Stimulated activated CD8-positive, alpha-beta memory T cell treated with anti-CD3 and anti-CD28 coated beads, Interleukin-12 subunit alpha, Interleukin-12 subunit beta, amount 100 ng/mL, for 24 hours (primary cell): Measurements from ENCODE around the gene C6orf163.
A peak's percentile ranks its signal among the peaks of the same experiment; 100 is the strongest.
"Not testable (repeated sequence)": the region's sequence is repeated elsewhere in the genome, so short reads cannot be mapped to it uniquely, and the experiment has no call there.

Experiments
- DNase-seq: peaks from one replicate; pipeline ENCODE4 v3.0.0-alpha.2; 2020; ENCODE audit errors: extremely low read depth

C6orf163 gene

GRCh38 chr6:87344731-87345130, at the start of gene C6orf163:
C6orf163 (plus strand) TSS chr6:87344813; CDS start chr6:87345100, 287 bp downstream.
- no peak for DNase-seq

DNA sequence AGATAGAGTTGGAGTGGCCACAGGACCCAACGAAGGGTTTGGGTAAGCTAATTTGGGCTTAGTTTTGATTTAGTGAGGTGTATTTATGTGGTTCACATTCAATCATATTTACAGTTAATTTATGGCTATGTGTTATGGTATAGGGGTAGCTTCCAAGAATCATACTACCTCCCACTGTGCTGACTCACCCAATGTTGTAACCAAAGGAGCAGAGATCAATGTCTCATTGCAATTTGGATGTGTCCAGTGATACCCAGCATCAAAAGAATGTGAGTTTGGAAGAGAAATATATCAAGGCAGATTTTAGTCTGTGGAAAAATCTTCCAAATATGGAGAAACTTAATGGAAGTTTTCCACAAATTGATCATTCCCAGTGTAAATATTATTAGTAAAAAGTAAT, 47.5 kb upstream of the C6orf163 start:
- no peak for DNase-seq

DNA sequence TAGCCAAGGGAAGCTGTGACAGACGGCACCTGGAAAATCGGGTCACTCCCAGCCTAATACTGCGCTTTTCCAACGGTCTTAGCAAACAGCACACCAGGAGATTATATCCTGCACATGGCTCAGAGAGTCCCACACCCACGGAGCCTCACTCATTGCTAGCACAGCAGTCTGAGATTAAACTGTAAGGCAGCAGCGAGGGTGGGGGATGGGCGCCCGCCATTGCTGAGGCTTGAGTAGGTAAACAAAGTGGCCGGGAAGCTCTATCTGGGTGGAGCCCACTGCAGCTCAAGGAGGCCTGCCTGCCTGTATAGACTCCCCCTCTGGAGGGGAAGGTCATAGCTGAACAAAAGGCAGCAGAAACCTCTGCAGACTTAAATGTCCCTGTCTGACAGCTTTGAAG, 43.3 kb upstream of the C6orf163 start:
- DNase-seq, result not testable (repeated sequence)

DNA sequence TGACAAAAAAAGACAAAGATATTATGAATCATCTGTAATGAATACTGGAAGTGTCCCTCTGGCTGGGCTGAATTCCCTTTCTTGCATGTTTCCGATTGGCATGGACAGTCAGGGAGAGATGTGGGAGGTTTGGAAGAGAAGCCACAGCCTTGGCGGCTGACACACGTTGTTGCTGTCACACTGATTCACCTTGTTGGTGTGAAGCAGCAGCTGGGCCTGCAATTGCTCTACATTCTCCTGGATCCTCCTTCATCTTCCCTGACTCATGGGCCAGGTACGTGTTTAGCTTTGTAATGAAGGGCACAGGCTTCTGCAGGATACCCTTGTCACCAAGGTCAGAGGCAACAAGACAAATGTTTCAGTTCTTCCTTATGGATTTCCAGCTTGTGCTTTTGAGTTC, 35.6 kb upstream of the C6orf163 start:
- DNase-seq, result no peak

DNA sequence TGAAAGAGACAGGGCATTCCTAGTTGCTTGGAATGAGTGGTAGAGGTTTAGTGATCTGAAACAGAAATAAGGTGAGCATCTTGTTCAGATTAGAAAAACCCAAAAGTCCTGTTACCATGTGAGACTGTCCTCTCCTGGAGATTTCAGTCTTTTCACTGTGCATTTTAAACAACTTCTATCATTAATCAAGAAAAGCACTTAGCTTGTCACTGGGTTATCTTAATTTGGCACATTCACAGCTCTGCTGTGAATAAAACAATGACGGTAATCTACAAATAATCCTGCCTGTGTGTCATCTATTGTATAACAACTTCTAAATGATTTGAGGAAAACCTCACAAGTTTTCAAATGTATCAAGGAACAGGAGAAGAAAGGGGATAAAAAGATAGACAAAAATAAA, 31.8 kb upstream of the C6orf163 start:
- DNase-seq, result no peak

DNA sequence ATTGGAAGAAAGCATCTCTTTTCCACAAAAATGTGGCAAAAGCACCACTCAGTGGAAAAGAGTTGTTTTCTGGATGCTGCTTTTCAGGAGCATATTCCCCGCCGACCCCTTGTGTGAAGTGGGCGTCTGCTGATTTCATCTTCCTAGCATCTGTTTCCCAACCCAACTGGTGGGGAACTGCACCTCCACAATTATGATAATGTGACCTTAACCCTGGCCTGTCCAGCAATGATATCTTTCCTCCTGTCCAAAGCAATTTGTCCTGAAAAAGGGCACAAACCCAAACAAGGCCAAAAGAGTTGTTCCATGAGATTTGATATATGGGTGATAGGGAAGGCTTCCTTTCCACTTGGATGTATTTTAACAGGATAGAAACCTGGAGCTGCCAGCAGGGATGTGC, 29.5 kb upstream of the C6orf163 start:
- no peak for DNase-seq

- DNase-seq, result no peak
Observed at GRCh38 chr6:87319271-87319987, 25.2 kb upstream of the C6orf163 start.

DNA sequence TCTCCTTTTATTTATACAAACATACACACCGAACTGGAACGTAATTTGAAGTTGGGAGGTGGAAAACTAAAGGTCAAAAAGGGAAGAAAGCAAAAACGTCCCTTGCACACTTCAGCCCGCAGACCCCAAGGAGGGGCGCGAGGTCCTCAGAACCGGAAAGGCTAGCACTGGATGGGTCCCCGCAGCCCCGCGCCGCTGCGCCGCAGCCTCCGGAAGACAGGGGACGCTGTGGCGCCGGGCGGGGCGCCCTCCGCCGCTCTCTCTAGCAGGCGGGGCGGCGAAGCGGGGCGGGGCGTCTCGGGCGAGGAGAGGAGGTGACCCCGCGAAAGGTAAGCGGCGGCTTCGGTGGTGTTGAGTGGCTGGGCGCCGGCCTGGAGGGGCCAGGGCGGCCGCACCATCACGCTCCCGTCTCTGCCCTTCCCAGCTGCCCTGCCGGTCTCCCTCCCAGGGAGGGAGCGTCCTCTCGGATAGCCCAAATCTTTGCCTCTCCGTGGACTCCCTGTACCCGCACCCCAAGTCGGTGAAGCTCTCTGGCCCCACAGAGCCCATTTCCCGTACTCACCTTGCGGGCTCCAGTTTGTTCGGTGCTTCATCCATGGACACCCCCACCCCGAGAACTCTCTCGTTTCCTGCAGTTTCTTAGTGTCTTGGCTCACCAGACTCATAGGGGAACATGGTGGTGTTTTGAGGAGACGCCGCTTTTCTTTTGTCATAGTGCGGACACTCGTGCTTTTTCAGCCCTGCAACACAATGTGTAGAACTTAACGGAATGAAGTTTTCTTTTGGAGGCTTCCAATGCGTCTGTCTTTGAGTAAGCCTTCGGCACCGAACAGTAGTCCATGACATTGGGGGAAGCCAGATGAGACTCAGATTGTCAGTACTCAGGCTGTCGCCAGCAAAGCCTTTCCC, 22.1 kb upstream of the C6orf163 start, which contains the start of gene SMIM8:
SMIM8 (plus strand) TSS at position 285 of the 909 bp plus-strand sequence. CDS start 14,444 bp downstream, outside the sequence.
- peak; percentile 74 for DNase-seq

DNA sequence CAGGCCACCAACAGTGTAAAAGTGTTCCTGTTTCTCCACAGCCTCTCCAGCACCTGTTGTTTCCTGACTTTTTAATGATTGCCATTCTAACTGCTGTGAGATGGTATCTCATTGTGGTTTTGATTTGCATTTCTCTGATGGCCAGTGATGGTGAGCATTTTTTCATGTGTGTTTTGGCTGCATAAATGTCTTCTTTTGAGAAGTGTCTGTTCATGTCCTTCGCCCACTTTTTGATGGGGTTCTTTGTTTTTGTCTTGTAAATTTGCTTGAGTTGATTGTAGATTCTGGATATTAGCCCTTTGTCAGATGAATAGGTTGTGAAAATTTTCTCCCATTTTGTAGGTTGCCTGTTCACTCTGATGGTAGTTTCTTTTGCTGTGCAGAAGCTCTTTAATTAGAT, 20.7 kb upstream of the C6orf163 start:
- DNase-seq, result not testable (repeated sequence)

- no peak for DNase-seq
Observed at GRCh38 chr6:87330961-87331360, 13.7 kb upstream of the C6orf163 start.

DNA sequence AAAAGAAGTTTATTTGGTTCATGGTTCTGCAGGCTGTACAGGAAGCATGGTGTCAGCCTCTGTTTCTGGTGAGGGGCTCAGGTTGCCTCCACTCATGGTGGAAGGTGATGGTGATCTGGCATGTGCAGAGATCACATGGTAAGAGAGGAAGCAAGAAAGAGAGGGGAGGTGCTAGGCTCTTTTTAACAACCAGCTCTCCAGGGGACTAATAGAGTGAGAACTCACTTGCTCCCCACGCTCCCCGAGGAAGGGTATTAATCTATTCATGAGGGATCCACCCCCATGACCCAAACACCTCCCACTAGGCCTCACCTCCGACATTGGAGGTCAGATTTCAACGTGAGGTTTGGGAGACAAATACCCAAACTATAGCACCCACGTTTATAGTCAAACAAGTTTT, 11.6 kb upstream of the C6orf163 start:
- DNase-seq, result no peak

- DNase-seq, result no peak
Observed at GRCh38 chr6:87333591-87334181, 10.9 kb upstream of the C6orf163 start.

DNA sequence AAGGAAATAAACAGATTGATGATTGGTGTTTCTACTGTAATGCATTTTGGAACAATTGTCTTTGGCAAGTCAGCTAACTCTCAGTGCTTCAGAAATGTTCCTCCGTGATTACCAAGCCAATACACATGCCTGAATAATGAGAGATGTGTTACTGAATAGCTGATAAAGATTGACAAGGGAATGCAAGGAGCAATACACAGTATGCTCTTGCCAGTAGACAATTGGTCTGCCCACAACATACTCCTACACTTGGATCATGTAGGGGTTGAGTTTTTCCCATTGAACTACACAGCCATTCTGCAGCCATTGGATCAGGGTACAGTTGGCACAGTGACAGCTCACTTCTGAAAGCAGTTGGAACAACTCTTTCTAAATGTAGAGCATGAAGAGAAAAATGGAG, 9.9 kb upstream of the C6orf163 start:
- no peak for DNase-seq

- DNase-seq, result no peak
Observed at GRCh38 chr6:87336367-87336766, 8.2 kb upstream of the C6orf163 start.

DNA sequence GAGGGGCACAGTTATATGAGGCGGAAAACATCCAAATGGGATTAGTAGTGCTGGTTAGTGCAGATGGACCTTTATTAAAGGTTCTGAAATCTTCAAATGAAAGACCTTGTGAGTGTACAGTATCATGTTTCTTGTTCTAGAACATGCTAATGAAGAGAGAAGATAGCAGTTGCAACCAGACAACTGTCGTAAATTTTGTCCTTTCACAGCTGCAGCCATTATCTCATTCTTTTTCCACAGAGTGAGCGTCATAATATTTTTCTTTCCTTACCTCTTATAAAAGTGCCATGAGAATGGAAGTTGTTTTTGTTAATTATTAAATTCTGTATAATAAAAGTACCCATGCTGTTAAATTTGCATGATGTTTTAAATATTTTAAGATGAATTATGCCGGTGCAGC, 4.4 kb upstream of the C6orf163 start:
- no peak for DNase-seq

- no peak for DNase-seq
Observed at GRCh38 chr6:87341158-87341557, 3.5 kb upstream of the C6orf163 start.

- no peak for DNase-seq
Observed at GRCh38 chr6:87341899-87342298, 2.7 kb upstream of the C6orf163 start.

- no peak for DNase-seq
Observed at GRCh38 chr6:87342829-87343228, 1.8 kb upstream of the C6orf163 start.

DNA sequence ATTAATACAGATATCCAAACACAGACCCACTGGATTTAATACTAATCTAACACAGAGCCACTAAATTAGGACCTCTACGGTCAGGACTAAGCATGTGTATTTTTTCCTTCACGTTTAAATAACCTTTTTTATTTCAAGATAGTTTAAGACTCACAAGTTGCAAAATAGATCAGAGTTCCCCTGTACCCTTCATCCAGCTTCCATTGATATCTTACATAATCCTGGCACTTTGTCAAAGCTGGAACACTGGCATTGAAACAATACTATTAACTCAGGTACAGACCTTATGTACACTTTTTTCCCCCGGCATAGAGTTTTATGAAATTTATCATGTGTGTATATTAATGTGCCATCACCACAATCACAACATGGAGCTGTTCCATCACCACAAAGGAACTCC, 2.1 kb downstream of the C6orf163 start:
- no peak for DNase-seq

- no peak for DNase-seq
Observed at GRCh38 chr6:87349896-87350295, 5.3 kb downstream of the C6orf163 start.

DNA sequence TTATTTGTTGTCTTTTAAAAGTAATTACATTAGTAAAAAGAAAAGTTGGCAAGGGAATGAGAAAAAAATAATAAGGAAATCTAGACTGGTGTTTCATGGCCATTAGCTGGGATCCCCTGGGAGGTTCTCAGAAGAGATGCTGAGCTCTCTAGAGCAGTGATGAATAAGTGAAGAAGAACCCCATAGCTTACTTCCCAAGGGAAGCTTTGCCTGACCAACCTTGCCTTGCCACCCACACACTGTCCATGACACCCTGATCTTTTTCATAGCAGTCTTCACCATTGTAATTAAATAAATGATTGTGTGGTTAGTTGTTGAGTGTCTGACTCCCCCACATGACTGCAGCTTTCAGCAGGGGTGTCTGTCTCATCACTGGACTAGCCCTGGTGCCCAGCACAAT, 5.9 kb downstream of the C6orf163 start:
- no peak for DNase-seq

GRCh38 chr6:87351583-87351982, 7.0 kb downstream of the C6orf163 start:
- DNase-seq, result no peak

DNA sequence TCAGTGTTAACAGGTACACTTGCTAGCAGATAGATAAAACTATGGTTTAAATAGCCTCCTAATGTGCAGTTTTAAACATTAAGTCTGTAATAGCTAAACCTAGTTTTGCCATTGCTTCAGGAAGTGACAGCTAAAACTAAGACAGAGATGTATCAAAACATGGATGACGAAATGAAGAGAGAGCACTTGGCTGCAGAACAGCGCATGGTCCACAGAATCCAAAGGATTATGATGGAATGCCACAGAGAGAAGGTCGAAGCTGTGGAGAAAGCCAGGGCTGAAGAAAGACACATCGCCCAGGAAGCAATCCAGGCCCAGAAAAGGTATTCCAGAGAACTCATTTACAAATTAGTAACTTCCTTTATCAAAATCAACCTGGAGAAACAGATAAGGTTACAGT, 11.6 kb downstream of the C6orf163 start:
- no peak for DNase-seq
